NCI-H82 treated with DMSO at 0.1 percent for 48 hours (cell line): ENCODE results near the gene CHD5.
A peak's percentile ranks its signal among the peaks of the same experiment; 100 is the strongest.
"Not testable (repeated sequence)": the region's sequence is repeated elsewhere in the genome, so short reads cannot be mapped to it uniquely, and the experiment has no call there.

Experiments
- DNase-seq: peaks from one replicate; lab custom pipeline; 2025; ENCODE audit not compliant: unreplicated experiment; lab: John Stamatoyannopoulos, UW

Gene CHD5

DNA sequence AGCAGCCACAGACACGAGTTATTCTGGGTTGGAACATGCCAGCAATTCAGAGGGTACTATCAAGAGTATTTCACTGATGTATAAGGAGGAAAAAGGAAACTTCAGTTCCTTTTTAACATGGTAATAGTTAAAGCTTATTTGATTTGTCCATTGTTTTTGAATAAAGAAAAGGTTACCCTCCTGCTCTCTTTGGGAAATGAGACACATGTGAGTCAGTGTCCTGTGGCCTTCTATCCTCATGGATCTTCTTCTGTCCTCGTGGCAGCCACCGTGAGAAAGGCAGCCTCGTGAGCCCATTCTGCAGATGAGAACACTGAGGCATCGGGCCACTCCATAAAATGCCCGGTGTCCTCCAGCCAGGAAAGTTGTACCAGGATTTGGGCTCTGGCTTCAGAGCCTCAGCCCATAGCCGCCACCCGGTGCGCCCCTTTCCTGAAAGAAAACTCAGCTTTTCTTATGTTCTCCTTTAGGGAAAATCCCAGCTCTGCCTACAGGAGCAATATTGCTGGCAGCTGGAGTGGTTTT, 109.6 kb downstream of the CHD5 start:
- DNase-seq: no peak

- no peak for DNase-seq
Measured at GRCh38 chr1:6069573-6069972, 110.5 kb downstream of the CHD5 start.

DNA sequence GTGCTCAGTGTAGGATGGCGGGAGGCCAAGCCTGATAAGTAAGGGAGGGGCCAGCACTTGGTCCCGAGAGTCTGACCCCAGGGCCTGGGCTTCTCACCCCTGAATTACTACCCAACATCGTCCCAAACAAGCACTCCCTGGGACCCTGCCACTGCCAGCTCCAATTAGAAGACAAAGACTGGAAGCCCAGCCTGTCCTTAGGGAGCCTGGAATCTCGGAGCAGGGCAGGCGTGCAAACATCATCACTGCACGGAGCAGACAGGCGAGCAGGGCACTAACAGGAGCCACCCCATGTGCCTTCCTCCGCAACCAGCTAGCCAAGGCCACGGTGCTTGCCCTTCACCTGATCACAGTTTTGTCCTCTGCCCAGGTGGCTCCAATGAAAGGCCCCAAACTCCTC, 111.2 kb downstream of the CHD5 start:
- no peak for DNase-seq

GRCh38 chr1:6068073-6068472, 112.0 kb downstream of the CHD5 start:
- DNase-seq: no peak

DNA sequence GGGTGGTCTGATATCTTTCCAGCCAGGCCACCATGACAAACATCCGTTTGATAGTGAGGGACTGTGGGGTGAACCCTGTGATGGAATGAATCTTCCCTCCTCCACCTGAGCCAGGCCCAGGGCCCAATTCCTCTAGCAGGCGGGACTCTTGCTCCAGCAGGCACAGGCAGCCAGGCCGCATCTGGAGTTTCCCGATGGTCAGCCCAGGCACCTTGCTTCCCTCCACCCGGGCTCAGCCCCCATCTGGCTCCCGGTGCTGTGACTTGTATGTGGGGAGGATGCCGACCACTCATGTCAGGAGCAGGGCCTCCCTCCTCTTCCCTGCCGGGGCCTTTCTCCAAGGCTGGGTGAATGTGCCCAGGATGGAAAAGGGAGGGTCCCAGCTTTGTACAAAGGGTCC, 113.4 kb downstream of the CHD5 start:
- no peak for DNase-seq

- no peak for DNase-seq
Measured at GRCh38 chr1:6065093-6065858, 114.8 kb downstream of the CHD5 start.

DNA sequence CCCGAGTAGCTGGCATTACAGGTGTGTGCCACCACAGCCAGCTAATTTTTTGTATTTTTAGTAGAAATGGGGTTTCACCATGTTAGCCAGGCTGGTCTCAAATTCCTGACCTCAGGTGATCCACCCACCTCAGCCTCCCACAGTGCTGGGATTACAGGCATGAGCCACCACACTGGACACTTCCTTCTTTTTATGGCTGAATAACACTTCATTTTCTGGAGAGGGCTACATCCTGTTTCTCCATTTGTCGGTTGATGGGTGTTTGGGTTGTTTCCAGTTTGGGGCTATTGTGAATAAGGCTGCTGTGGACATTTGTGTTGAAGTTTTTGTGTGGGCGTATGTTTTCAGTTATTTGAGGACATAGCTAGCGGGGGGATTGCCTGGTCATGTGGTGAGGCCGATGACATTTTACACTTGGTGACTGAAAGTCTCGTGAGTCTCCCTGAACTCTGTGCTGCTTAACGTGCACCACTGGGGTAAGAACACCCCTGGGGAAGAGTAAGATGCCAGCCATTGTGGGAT, 116.5 kb downstream of the CHD5 start:
- DNase-seq: not testable (repeated sequence)

GRCh38 chr1:6062670-6063069, 117.5 kb downstream of the CHD5 start:
- no peak for DNase-seq

GRCh38 chr1:6059866-6060265, 120.3 kb downstream of the CHD5 start:
- DNase-seq: no peak

DNA sequence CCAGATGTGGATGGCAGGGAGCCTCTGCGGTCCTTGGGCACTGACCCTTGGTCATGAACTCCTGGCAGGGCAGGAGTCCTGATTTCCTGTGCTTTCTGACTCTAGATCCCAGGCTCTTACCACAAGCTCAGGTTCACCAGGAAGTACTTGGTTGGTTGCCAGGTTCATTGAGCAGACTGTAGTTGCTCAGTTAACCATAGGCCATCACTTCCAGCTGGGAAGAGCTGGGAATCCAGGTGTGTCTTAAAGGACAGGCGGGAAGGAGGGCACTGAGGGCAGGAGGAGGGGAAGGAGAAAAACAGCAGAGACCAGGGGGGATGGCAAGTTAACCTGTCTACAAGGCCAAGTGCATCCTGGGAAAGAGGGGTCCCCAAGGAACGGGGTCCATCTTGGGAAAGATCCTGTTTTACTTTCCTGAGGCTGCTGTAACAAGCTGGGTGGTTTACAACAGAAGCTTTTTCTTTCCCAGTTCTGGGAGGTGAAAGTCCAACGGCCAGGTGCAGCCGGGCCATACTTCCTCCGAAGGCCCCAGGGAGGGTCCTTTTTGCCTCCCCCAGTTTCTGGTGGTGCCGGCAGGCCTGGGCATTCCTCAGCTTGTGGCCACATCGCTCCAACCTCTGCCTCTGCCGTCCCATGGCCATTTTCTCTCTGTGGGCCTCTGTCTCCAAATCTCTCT, 122.8 kb downstream of the CHD5 start:
- DNase-seq: no peak

DNA sequence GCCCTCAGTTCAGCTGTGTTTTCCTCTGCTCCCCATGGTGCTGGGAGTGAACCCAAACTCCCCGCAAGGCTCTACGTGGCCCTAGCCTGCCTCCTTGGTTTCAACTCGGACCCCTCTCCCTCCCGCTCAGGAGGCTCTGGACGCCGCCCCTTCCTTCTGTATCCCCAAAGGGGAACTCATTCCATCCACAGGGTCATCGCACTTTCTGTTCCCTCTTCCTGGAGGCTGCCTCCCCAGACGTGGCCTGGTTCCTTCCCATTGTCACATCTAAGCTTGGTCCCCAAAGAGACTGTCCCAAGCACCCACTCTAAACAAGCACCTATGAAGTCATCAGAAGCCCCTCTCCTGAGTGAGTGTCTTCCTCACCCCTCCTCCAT, 123.6 kb downstream of the CHD5 start:
- DNase-seq: no peak

GRCh38 chr1:6054596-6054995, 125.5 kb downstream of the CHD5 start:
- DNase-seq: no peak

DNA sequence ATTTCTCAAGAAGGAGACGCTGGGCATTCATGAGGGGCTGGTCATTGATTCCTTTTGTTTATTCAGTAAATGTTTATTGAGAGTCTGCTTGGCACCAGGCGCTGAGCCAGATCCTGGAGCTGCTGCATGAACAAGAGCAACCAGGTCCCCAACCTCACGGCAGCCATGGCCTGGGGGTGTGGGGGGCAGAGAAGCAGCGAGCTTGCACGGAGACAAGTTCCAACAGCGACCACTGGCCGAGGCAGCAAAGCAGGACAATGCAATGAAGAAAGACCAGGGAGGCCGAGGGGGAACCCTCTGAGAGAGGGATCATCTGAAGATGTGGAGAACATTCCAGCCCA, 126.9 kb downstream of the CHD5 start:
- DNase-seq: no peak

GRCh38 chr1:6052543-6053205, 127.4 kb downstream of the CHD5 start:
- DNase-seq: peak; percentile 33
